WTC11 (cell line): Measurements from ENCODE around the gene DNAJC5G. TPM values are rescaled to one million over a fixed set of nuclear protein-coding genes. Genes with fewer than 3 reads are reported as not detected.

ENCODE experiments used
- ARID4B ChIP-seq: sonication (generic); formaldehyde crosslinking; IDR thresholded peaks from 2 replicates; pipeline ENCODE4 v1.8.0; 2023; ENCODE audit warnings: missing genetic modification reagents, mild to moderate bottlenecking, borderline replicate concordance
- CREB1 ChIP-seq: sonication (generic); formaldehyde crosslinking; IDR thresholded peaks from 2 replicates; pipeline ENCODE4 v1.8.0; 2023; ENCODE audit warnings: mild to moderate bottlenecking, missing genetic modification reagents
- ERG ChIP-seq: fragments of 250-450 bp; sonication (Bioruptor Pico); IDR thresholded peaks from 2 replicates; pipeline ENCODE4 v1.8.0; 2021; ENCODE audit warnings: mild to moderate bottlenecking
- IRF2 ChIP-seq: sonication (generic); formaldehyde crosslinking; IDR thresholded peaks from 2 replicates; pipeline ENCODE4 v1.8.0; 2022; ENCODE audit warnings: low read depth, missing genetic modification reagents, borderline replicate concordance
- NFATC4 ChIP-seq: fragments of 250-450 bp; sonication (Bioruptor Pico); IDR thresholded peaks from 2 replicates; pipeline ENCODE4 v1.9.0; 2021; ENCODE audit warnings: mild to moderate bottlenecking
- SMAD3 ChIP-seq: sonication (generic); formaldehyde crosslinking; IDR thresholded peaks from 2 replicates; pipeline ENCODE4 v1.8.0; 2022; ENCODE audit warnings: missing genetic modification reagents, mild to moderate bottlenecking, borderline replicate concordance
- USF2 ChIP-seq: sonication (generic); formaldehyde crosslinking; IDR thresholded peaks from 2 replicates; pipeline ENCODE4 v1.8.1; 2023; ENCODE audit warnings: mild to moderate bottlenecking, missing genetic modification reagents, moderate library complexity
- ZMAT4 ChIP-seq: fragments of 250-450 bp; sonication (Bioruptor Pico); IDR thresholded peaks from 2 replicates; pipeline ENCODE4 v1.9.0; 2021; ENCODE audit warnings: mild to moderate bottlenecking
- ZNF121 ChIP-seq: sonication (generic); formaldehyde crosslinking; IDR thresholded peaks from 2 replicates; pipeline ENCODE4 v1.8.0; 2023; ENCODE audit warnings: missing genetic modification reagents
- ZNF281 ChIP-seq: sonication (generic); formaldehyde crosslinking; IDR thresholded peaks from 2 replicates; pipeline ENCODE4 v1.8.0; 2023; ENCODE audit warnings: mild to moderate bottlenecking, missing genetic modification reagents
- ZNF532 ChIP-seq: fragments of 250-450 bp; sonication (Bioruptor Pico); IDR thresholded peaks from 2 replicates; pipeline ENCODE4 v1.9.0; 2021; ENCODE audit warnings: mild to moderate bottlenecking, borderline replicate concordance
- ZSCAN18 ChIP-seq: fragments of 250-450 bp; sonication (Bioruptor Pico); IDR thresholded peaks from 2 replicates; pipeline ENCODE4 v2.1.2; 2022; ENCODE audit warnings: mild to moderate bottlenecking, moderate library complexity
- total RNA-seq: library from RNA; stranded (reverse); gene quantifications from 3 replicates; pipeline ENCODE4 v1.2.3, GENCODE V29; 2021

DNAJC5G gene
- total RNA-seq, 1 experiment from 2014 or later = 0.44 TPM

- no peak for TF ChIP-seq ZSCAN18
- no peak for TF ChIP-seq USF2 (CRISPR knock-in tag)
- TF ChIP-seq ZNF532 = no peak
- TF ChIP-seq CREB1 (CRISPR knock-in tag) = no peak
- no peak for TF ChIP-seq ARID4B (CRISPR knock-in tag)
- no peak for TF ChIP-seq SMAD3
- TF ChIP-seq ERG (CRISPR knock-in tag) = no peak
- TF ChIP-seq NFATC4 = no peak
- TF ChIP-seq ZNF121 (CRISPR knock-in tag) = no peak
- no peak for TF ChIP-seq ZMAT4 (CRISPR knock-in tag)
- no peak for TF ChIP-seq ZNF281
- no peak for TF ChIP-seq IRF2
These were observed 4.6 kb upstream of the DNAJC5G start (continued) for GRCh38 chr2:27270670-27271069.
